Left lobe of liver (tissue), 2 donors: ENCODE measurements around the gene KIAA1217. TPM values are rescaled to one million over a fixed set of nuclear protein-coding genes. Genes with fewer than 3 reads are reported as not detected.

Experiments used
- ATAC-seq: fragments of 200-7000 bp; cut with Tn5 transposase; one replicate; pipeline ENCODE4 v1.9.1; 2020; ENCODE audit warnings: mild to moderate bottlenecking, moderate library complexity
- DNase-seq: peaks from one replicate; pipeline ENCODE4 v3.0.0-alpha.2; 2020; ENCODE audit warnings: low spot score
- total RNA-seq: library from RNA; stranded (reverse); gene quantifications from one replicate; pipeline ENCODE4 v1.2.1, GENCODE V29; 2021
- donor health status: DM: no; HTN: no; CAD: no; lungs with moderate emphysema.
- donor health status: DM: no; HTN: yes; CAD: no.

Gene KIAA1217
- total RNA-seq, 1 donor from 2014 or later, result 26.7 TPM

- DNase-seq (no peak), ATAC-seq (no peak)
These were observed 31.3 kb downstream of the KIAA1217 start for GRCh38 chr10:24240041-24240751.

- DNase-seq (no peak), ATAC-seq (no peak)
These were observed 32.6 kb downstream of the KIAA1217 start for GRCh38 chr10:24241536-24242040.

GRCh38 chr10:24242562-24242961 lies 33.6 kb downstream of the KIAA1217 start:
- DNase-seq (no peak), ATAC-seq (no peak)

GRCh38 chr10:24246365-24246764 lies 37.4 kb downstream of the KIAA1217 start:
- ATAC-seq, result no peak

GRCh38 chr10:24247841-24248240 lies 38.9 kb downstream of the KIAA1217 start:
- ATAC-seq (no peak), DNase-seq (no peak)

More at GRCh38 chr10:24246365-24246764, 37.4 kb downstream of the KIAA1217 start:
- DNase-seq, result no peak

- DNase-seq, result no peak
- no peak for ATAC-seq
These were observed 41.0 kb downstream of the KIAA1217 start for GRCh38 chr10:24249829-24250415.

- DNase-seq, result no peak
- ATAC-seq, result no peak
These were observed 42.6 kb downstream of the KIAA1217 start for GRCh38 chr10:24251547-24251946.

- ATAC-seq, result no peak
- DNase-seq, result no peak
These were observed 45.2 kb downstream of the KIAA1217 start for GRCh38 chr10:24254180-24254579.

- DNase-seq, result no peak
- no peak for ATAC-seq
These were observed 46.4 kb downstream of the KIAA1217 start for GRCh38 chr10:24255115-24255880.

GRCh38 chr10:24255881-24256311 lies 47.0 kb downstream of the KIAA1217 start:
- no peak for ATAC-seq

GRCh38 chr10:24256619-24257107 lies 47.7 kb downstream of the KIAA1217 start:
- DNase-seq (no peak), ATAC-seq (no peak)

More at GRCh38 chr10:24255881-24256311, 47.0 kb downstream of the KIAA1217 start:
- DNase-seq, result no peak

GRCh38 chr10:24257588-24257987 lies 48.6 kb downstream of the KIAA1217 start:
- no peak for ATAC-seq
- DNase-seq, result no peak

- no peak for DNase-seq
- ATAC-seq, result no peak
These were observed 50.6 kb downstream of the KIAA1217 start for GRCh38 chr10:24259365-24260130.

- DNase-seq (no peak), ATAC-seq (no peak)
These were observed 52.7 kb downstream of the KIAA1217 start for GRCh38 chr10:24261627-24262026.

GRCh38 chr10:24262929-24263590 lies 54.1 kb downstream of the KIAA1217 start:
- no peak for ATAC-seq
- no peak for DNase-seq

- DNase-seq (no peak), ATAC-seq (no peak)
These were observed 60.5 kb downstream of the KIAA1217 start for GRCh38 chr10:24269476-24269875.

- ATAC-seq (no peak), DNase-seq (no peak)
These were observed 63.4 kb downstream of the KIAA1217 start for GRCh38 chr10:24272374-24272773.

- ATAC-seq, result no peak
- no peak for DNase-seq
These were observed 68.3 kb downstream of the KIAA1217 start for GRCh38 chr10:24277277-24277676.

GRCh38 chr10:24277771-24278170 lies 68.8 kb downstream of the KIAA1217 start:
- ATAC-seq, result no peak

More at GRCh38 chr10:24277771-24278170, 68.8 kb downstream of the KIAA1217 start:
- DNase-seq, result no peak
